ENCODE measurements around the gene CD5L.

The CD5L gene

DNA sequence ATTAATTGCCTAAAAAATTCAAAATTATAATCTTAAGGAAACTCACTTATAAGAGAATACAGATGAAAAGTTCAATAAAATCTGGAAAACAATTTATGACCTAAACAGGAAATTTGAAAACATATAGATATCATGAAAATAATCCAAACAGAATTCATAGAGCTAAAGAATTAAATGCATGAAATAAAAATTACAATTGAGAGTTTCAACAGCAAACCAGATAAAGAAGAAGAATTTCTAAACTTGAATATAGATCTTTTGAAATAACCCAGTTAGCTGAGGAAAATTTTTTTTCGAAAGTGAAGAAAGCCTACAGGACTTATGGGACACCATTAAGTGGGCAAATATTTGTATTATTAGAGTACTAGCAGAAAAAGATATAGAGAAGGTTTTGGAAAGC is 28.3 kb downstream of the CD5L start:
- DNase-seq (ENCODE audit: low read depth in 3 of 3), result no peak

DNA sequence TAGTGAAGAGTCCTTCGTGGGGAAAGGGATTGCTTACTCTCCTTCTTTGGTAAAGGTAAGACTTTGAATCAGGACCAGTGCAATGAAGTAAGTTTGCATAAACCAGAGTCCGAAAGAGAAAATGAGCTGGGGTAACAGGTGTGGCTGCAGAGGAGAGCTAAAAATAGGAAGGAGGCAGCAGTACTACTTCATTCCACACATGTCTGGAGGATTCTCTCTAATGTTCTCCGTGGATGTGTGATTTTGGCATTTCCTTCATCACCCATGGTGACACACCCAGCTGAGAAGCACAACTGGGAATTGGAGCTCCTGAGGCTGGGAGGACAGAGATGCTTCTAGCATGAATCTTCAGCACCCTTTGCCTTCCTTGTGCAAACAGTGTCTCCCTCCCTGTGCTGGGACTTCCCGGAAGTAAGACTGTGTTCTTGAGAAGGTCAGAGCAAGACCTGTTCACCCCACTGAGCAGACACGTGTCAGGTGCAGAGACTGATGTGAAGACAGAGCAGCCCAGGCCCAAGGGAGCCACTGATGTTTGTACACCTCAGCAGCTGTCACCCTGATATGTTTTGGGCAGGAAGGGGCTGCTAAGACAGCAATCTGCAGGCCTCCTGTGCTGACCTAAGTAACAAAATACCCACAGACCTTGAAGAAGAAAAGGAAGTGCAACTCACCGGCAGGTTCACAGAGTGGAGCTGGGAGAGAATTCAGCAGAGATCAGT is 35.0 kb downstream of the CD5L start:
- no peak for DNase-seq (ENCODE audit: low read depth in 3 of 3)

DNA sequence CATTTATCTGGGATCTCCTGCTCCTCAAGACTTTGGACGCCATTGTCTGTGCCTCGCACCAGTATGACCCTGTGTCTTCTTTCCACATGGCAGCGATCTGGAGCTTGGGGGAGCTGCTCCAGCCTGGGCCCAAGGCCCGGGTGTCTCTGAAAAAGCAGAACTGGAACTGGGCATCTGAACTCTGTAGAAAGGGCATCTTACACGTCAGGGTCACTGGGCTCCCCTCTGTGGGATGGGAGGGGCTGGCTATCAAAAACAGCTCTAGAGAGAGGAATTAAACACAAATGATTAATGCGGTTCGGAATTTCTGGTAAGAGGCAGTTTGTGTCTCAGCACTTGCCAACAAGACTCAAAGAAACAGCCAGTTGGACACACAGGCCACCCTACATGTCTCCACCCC is 37.8 kb downstream of the CD5L start:
- DNase-seq (ENCODE audit: low read depth in 3 of 3), result no peak

DNA sequence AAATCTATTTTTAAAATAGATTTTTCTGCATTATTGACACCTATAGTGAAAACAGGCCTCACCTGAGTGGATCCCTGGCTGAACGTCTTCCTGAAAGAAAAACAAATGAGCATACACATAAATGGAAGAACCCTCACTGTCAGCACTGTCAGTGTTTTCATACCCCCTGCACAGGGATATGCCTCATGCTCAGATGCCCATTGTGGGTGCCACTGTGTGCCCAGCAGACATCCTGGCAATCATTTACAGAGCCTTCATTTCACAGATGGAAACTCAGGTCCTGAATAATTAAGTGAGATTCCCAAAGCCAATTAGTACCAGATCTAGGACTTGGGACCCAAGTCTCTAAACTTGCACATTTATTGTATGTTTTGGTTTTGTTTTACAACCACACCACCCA is 41.6 kb downstream of the CD5L start:
- DNase-seq (ENCODE audit: low read depth in 3 of 3), result no peak

DNA sequence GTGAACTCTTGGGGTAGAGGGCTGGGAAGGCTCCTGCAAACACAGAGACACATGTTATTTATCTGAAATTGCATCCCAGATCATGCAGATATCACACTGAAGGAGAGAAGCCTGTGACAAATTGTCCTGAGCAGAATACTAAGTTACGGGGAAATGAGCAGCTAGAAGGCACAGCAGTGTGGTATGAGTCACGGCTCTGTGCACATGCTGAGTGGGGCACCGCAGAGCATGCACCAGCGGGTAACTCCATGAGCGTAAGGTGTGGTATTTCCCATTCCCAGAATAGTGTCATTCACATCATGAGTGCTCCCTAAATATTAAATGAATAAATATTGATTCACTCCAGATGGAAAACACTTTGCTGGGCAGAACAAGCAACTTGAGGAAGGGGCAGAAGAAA is 43.4 kb downstream of the CD5L start:
- DNase-seq (ENCODE audit: low read depth in 3 of 3), result no peak

DNA sequence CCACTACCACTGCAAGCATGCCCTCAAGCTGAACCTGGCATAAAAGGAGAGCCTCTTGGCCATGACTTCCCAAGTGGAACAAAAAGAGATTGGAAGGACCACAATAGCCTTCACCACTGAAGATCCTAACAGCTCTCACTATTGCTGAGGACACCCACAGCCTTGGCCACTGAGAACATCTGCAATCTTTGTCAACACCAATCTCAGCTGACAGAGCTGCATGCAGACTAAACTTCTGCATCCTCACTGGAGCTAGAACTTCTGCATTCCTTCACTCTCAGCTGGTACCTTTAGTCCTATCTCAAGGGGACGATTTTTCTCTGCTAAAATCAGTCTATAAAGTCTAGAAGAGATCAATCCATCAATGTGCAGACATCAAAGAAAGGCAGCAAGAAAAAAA is 56.4 kb downstream of the CD5L start:
- no peak for DNase-seq (ENCODE audit: low read depth in 3 of 3)

DNA sequence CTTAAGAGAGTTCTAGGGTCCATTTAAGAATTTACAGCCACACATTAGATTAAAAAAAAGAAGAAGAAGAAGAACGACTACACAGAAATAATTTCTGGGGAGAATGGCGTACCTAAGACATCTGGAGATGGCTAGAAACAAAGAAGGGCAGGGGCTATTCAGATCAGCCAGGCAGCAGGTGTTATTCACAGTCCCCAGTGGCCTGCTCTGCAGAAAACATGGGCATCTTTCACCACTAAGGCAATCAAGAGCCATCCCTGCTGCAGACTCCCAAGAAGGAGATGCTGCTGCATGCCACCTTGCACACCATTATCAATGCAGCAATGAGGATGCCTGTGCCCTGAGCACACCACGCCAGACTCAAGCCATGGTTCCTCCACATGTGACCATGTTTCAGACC is 56.8 kb downstream of the CD5L start:
- DNase-seq (ENCODE audit: low read depth in 3 of 3), result no peak

DNA sequence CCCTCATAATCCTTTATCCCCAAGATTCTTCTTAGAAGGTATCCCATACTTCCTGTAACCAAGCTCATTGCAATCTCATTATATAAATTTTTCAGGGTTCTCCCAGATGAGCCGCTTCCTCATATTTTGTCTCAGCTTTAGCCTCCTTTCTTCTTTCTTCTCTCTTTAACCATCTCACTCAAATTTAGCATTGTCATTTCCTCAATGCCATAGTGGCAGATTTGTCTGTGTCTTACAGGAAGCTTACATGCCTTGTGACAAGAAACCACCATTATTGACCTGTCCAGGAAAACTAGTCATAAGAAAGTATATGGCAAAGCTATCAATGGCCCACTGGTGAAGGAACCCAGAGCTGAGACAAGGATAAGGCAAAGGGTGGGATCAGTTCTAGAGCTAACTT is 58.7 kb downstream of the CD5L start:
- DNase-seq (ENCODE audit: low read depth in 3 of 3), result no peak

DNA sequence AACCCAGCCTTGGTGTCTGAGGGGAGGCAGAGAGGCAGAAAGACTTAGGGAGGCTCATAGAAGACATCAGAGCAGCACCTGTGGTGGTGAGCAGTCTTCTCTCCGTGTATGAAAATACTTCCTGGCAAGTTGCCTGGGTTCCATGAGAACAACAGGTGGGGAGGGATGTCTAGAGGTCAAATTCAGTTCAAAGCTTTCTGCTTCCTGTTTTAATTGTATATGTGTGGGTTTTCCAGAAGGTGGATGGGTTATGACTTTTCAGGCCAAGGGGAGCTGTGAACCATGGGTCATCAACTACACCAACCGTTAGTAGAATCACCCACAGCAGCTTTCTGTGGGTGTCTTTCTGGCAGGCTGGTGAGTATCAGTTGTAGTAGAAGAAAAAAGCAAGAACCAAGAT is 60.6 kb downstream of the CD5L start:
- DNase-seq (ENCODE audit: low read depth in 3 of 3), result no peak

Data from stimulated activated CD4-positive, alpha-beta T cell treated with anti-CD3 and anti-CD28 coated beads, TNF-alpha, amount 100 ng/mL, for 48 hours (primary cell).